Measurements from ENCODE around the gene MEIS2. TPM values are rescaled to one million over a fixed set of nuclear protein-coding genes. Genes with fewer than 3 reads are reported as not detected.
A peak's percentile ranks its signal among the peaks of the same experiment; 100 is the strongest.

MEIS2 gene
- total and polyA plus RNA-seq, 7 donors = 1.4 to 154 (median 76.0) TPM

GRCh38 chr15:36908991-36909390 is 191.4 kb downstream of the MEIS2 start:
- Histone ChIP-seq H3K27me3 (no peaks in the 10 kb centered on the region), H3K4me3 (no peak overlapping the region), H3K36me3 (no peaks in the 10 kb centered on the region), H3K4me1 (peaks cover 0 to 56% (median 36%) of the 10 kb centered on the region in 4 donors), H3K9me3 (no peaks in the 10 kb centered on the region), H3K27ac (no peak overlapping the region)
- no peak for DNase-seq
- TF ChIP-seq POLR2AphosphoS5 (IDR thresholded peaks at IDR 0.05) = no peak
- no peak for TF ChIP-seq POLR2A (IDR thresholded peaks at IDR 0.05)
- no peak for TF ChIP-seq EP300 (IDR thresholded peaks at IDR 0.05)
- no peak for TF ChIP-seq CTCF (IDR thresholded peaks at IDR 0.05)
- intact Hi-C loops (cut with DNase I) = no loop called here
- 65 to 72% methylated on average over 4 of the region's 4 CpGs for WGBS, 2 donors

- Histone ChIP-seq H3K36me3 (no peaks in the 10 kb centered on the region), H3K4me1 (peaks cover 0 to 56% (median 40%) of the 10 kb centered on the region in 4 donors), H3K27ac (no peak overlapping the region), H3K27me3 (no peaks in the 10 kb centered on the region), H3K9me3 (no peaks in the 10 kb centered on the region), H3K4me3 (no peak overlapping the region)
- TF ChIP-seq EP300 (IDR thresholded peaks at IDR 0.05) (no peak), POLR2AphosphoS5 (IDR thresholded peaks at IDR 0.05) (no peak), CTCF (IDR thresholded peaks at IDR 0.05) (no peak), POLR2A (IDR thresholded peaks at IDR 0.05) (no peak)
- intact Hi-C loops (cut with DNase I) = no loop called here
- WGBS, 2 donors = 81 to 87% methylated on average over 3 of the region's 3 CpGs
- DNase-seq = no peak
These were observed 193.1 kb downstream of the MEIS2 start for GRCh38 chr15:36907295-36907694.

GRCh38 chr15:36905908-36906307 is 194.4 kb downstream of the MEIS2 start:
- 37 to 61% methylated on average over 5 of the region's 5 CpGs for WGBS, 2 donors
- Histone ChIP-seq H3K4me1 (peaks cover 0 to 58% (median 38%) of the 10 kb centered on the region in 4 donors), H3K27ac (peak overlapping the region in 1 of 4 donors; percentile 21), H3K27me3 (no peaks in the 10 kb centered on the region), H3K4me3 (no peak overlapping the region), H3K36me3 (no peaks in the 10 kb centered on the region), H3K9me3 (no peaks in the 10 kb centered on the region)
- DNase-seq = no peak
- intact Hi-C loops (cut with DNase I) = no loop called here
- TF ChIP-seq POLR2A (IDR thresholded peaks at IDR 0.05) = no peak
- no peak for TF ChIP-seq CTCF (IDR thresholded peaks at IDR 0.05)
- TF ChIP-seq POLR2AphosphoS5 (IDR thresholded peaks at IDR 0.05) = no peak
- no peak for TF ChIP-seq EP300 (IDR thresholded peaks at IDR 0.05)

GRCh38 chr15:36904715-36905114 is 195.6 kb downstream of the MEIS2 start:
- TF ChIP-seq EP300 (IDR thresholded peaks at IDR 0.05) = no peak
- TF ChIP-seq POLR2AphosphoS5 (IDR thresholded peaks at IDR 0.05) = no peak
- 26 to 60% methylated on average over 3 of the region's 3 CpGs for whole genome bisulfite sequencing, 2 donors
- peak overlapping the region in 1 of 4 donors; percentile 50 for H3K27ac ChIP-seq
- H3K36me3 ChIP-seq = no peaks in the 10 kb centered on the region
- no peaks in the 10 kb centered on the region for H3K9me3 ChIP-seq
- no peak overlapping the region for H3K4me3 ChIP-seq
- DNase-seq = no peak
- H3K27me3 ChIP-seq = no peaks in the 10 kb centered on the region
- H3K4me1 ChIP-seq = peaks cover 0 to 62% (median 42%) of the 10 kb centered on the region in 4 donors
- intact Hi-C loops (cut with DNase I) = no loop called here

GRCh38 chr15:36903922-36904556 is 196.3 kb downstream of the MEIS2 start:
- WGBS, 2 donors = 16 to 51% methylated on average over 5 of the region's 5 CpGs
- Histone ChIP-seq H3K9me3 (no peaks in the 10 kb centered on the region), H3K27me3 (no peaks in the 10 kb centered on the region), H3K36me3 (no peaks in the 10 kb centered on the region), H3K27ac (peak overlapping the region in 3 of 4 donors; percentile 17 to 50 (median 49)), H3K4me3 (no peak overlapping the region), H3K4me1 (peaks cover 0 to 66% (median 43%) of the 10 kb centered on the region in 4 donors)
- no peak for DNase-seq
- intact Hi-C loops (cut with DNase I) = no loop called here
- no peak for TF ChIP-seq POLR2AphosphoS5 (IDR thresholded peaks at IDR 0.05)
- no peak for TF ChIP-seq CTCF (IDR thresholded peaks at IDR 0.05)
- no peak for TF ChIP-seq POLR2A (IDR thresholded peaks at IDR 0.05)
- no peak for TF ChIP-seq EP300 (IDR thresholded peaks at IDR 0.05)
